HepG2 (cell line): ENCODE results near the gene LRRC28. TPM values are rescaled to one million over a fixed set of nuclear protein-coding genes. Genes with fewer than 3 reads are reported as not detected.
A peak's percentile ranks its signal among the peaks of the same experiment; 100 is the strongest.

Experiments
- EHMT2 ChIP-seq: fragments of 200-600 bp; sonication (generic); IDR thresholded peaks from 2 replicates; pipeline ENCODE4 v1.7.0; 2017; ENCODE audit warnings: antibody characterized with exemption, low read depth, low read length, borderline replicate concordance
- ELF3 ChIP-seq: IDR thresholded peaks from 2 replicates; pipeline ENCODE4 v1.6.1; 2016; ENCODE audit warnings: missing genetic modification reagents, missing compliant biosample characterization
- GATA4 ChIP-seq: sonication (generic); IDR thresholded peaks from 2 replicates; pipeline ENCODE4 v1.6.1; 2016; ENCODE audit warnings: antibody characterized with exemption, low read depth, borderline replicate concordance
- IRX3 ChIP-seq: sonication (generic); formaldehyde crosslinking; IDR thresholded peaks from 2 replicates; pipeline ENCODE4 v1.8.1; 2023; ENCODE audit warnings: mild to moderate bottlenecking, low read depth, missing genetic modification reagents, borderline replicate concordance
- NFAT5 ChIP-seq: sonication (generic); formaldehyde crosslinking; IDR thresholded peaks from 2 replicates; pipeline ENCODE4 v1.4.0; 2020; ENCODE audit warnings: missing genetic modification reagents
- NONO ChIP-seq, 2 experiments: fragments of 450-650 bp in 1 of 2; sonication (generic) in 1 of 2; formaldehyde crosslinking in 1 of 2; IDR thresholded peaks in 1 of 2; conservative IDR thresholded peaks in 1 of 2; 2 replicates each; pipeline versions ENCODE4 v1.6.1 to v1.8.0; 2017 to 2022; ENCODE audit warnings: mild to moderate bottlenecking in 1 of 2, missing genetic modification reagents in 1 of 2, moderate library complexity in 1 of 2
- REPIN1 ChIP-seq: sonication (generic); formaldehyde crosslinking; IDR thresholded peaks from 2 replicates; pipeline ENCODE4 v1.8.0; 2022; ENCODE audit warnings: missing genetic modification reagents, low read depth, mild to moderate bottlenecking, borderline replicate concordance
- SOX13 ChIP-seq, 3 experiments: fragments of 450-650 bp in 1 of 3; sonication (generic) in 1 of 3; formaldehyde crosslinking in 1 of 3; IDR thresholded peaks in 2 of 3; conservative IDR thresholded peaks in 1 of 3; 2 replicates each; pipeline versions ENCODE4 v1.5.0 to v1.6.1; 2016 to 2020; ENCODE audit warnings: antibody characterized with exemption in 1 of 3, mild to moderate bottlenecking in 1 of 3, missing compliant biosample characterization in 1 of 3, missing genetic modification reagents in 1 of 3, moderate library complexity in 1 of 3
- SOX5 ChIP-seq: IDR thresholded peaks from 2 replicates; pipeline ENCODE4 v1.6.1; 2016; ENCODE audit warnings: borderline replicate concordance
- ZC3H4 ChIP-seq: sonication (generic); formaldehyde crosslinking; IDR thresholded peaks from 2 replicates; pipeline ENCODE4 v1.4.0; 2020; ENCODE audit warnings: missing genetic modification reagents, borderline replicate concordance
- ZFP36L1 ChIP-seq: sonication (generic); formaldehyde crosslinking; IDR thresholded peaks from 2 replicates; pipeline ENCODE4 v1.8.0; 2022; ENCODE audit warnings: mild to moderate bottlenecking, missing genetic modification reagents, moderate library complexity
- ZNF235 ChIP-seq: sonication (generic); formaldehyde crosslinking; IDR thresholded peaks from 2 replicates; pipeline ENCODE4 v1.8.1; 2023; ENCODE audit warnings: mild to moderate bottlenecking, missing genetic modification reagents, borderline replicate concordance
- polyA plus RNA-seq, 8 experiments: library from polyadenylated mRNA; depleted of rRNA in 3 of 8; stranded (reverse) in 7 of 8; unstranded in 1 of 8; fragments of >200 nt; fragmentation: Illumina TruSeq in 4 of 8; extraction: Trizol in 4 of 8; gene quantifications; 2 replicates each; pipeline versions ENCODE4 v1.2.1 to v1.2.3, GENCODE V29; 2011 to 2016; ENCODE audit warnings: low read depth in 4 of 8, missing spikeins in 1 of 8, mixed read lengths in 1 of 8; ENCODE audit not compliant: insufficient read depth in 1 of 8
- total RNA-seq, 5 experiments: library from RNA; depleted of rRNA; stranded (reverse); fragments of >200 nt; fragmentation: Illumina TruSeq; extraction: Trizol; gene quantifications; 2 replicates each; pipeline ENCODE4 v1.2.3, GENCODE V29; 2016; ENCODE audit warnings: low read depth in 1 of 5
- TF ChIP-seq, protein P1 (sequence below): sonication (generic); formaldehyde crosslinking; IDR thresholded peaks from 2 replicates; pipeline ENCODE4 v1.4.0; 2020; ENCODE audit warnings: missing genetic modification reagents
- TF ChIP-seq, protein P2 (sequence below): sonication (generic); formaldehyde crosslinking; IDR thresholded peaks from 2 replicates; pipeline ENCODE4 v1.4.0; 2020; ENCODE audit warnings: mild to moderate bottlenecking, missing genetic modification reagents
- TF ChIP-seq, protein P3 (sequence below): sonication (generic); formaldehyde crosslinking; conservative IDR thresholded peaks from 2 replicates; pipeline ENCODE4 v1.8.0; 2022; ENCODE audit warnings: missing genetic modification reagents

LRRC28 gene
- total and polyA plus RNA-seq, 2 of the 13 experiments (the other 11 are each of a cell fraction or from before 2014, with no cell fraction given) = 17.5 to 21.3 TPM

DNA sequence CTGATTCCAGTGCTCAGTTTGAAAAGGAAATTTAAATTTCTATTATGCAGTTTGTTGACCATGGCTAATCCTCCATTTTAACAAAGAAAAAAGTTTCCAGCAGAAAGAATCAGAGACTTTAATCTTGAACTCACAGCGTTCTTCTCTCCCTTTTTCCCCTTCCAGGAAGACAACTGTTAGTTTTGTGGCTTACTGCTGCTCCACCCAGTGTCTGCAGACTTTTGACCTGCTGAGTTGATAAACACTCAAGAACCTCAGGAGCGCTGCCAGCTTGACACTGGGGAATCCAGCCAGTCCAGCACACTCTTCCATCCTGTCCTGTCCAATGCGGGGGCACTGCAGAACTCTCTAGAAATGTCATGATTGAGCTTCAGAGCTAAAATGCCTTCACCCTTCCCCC is 134.6 kb downstream of the LRRC28 start (continued):
- TF ChIP-seq, protein P1, sequence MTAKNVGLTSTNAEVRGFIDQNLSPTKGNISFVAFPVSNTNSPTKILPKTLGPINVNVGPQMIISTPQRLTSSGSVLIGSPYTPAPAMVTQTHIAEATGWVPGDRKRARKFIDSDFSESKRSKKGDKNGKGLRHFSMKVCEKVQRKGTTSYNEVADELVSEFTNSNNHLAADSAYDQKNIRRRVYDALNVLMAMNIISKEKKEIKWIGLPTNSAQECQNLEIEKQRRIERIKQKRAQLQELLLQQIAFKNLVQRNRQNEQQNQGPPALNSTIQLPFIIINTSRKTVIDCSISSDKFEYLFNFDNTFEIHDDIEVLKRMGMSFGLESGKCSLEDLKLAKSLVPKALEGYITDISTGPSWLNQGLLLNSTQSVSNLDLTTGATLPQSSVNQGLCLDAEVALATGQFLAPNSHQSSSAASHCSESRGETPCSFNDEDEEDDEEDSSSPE (CRISPR knock-in tag) = no peak
- TF ChIP-seq, protein P2, sequence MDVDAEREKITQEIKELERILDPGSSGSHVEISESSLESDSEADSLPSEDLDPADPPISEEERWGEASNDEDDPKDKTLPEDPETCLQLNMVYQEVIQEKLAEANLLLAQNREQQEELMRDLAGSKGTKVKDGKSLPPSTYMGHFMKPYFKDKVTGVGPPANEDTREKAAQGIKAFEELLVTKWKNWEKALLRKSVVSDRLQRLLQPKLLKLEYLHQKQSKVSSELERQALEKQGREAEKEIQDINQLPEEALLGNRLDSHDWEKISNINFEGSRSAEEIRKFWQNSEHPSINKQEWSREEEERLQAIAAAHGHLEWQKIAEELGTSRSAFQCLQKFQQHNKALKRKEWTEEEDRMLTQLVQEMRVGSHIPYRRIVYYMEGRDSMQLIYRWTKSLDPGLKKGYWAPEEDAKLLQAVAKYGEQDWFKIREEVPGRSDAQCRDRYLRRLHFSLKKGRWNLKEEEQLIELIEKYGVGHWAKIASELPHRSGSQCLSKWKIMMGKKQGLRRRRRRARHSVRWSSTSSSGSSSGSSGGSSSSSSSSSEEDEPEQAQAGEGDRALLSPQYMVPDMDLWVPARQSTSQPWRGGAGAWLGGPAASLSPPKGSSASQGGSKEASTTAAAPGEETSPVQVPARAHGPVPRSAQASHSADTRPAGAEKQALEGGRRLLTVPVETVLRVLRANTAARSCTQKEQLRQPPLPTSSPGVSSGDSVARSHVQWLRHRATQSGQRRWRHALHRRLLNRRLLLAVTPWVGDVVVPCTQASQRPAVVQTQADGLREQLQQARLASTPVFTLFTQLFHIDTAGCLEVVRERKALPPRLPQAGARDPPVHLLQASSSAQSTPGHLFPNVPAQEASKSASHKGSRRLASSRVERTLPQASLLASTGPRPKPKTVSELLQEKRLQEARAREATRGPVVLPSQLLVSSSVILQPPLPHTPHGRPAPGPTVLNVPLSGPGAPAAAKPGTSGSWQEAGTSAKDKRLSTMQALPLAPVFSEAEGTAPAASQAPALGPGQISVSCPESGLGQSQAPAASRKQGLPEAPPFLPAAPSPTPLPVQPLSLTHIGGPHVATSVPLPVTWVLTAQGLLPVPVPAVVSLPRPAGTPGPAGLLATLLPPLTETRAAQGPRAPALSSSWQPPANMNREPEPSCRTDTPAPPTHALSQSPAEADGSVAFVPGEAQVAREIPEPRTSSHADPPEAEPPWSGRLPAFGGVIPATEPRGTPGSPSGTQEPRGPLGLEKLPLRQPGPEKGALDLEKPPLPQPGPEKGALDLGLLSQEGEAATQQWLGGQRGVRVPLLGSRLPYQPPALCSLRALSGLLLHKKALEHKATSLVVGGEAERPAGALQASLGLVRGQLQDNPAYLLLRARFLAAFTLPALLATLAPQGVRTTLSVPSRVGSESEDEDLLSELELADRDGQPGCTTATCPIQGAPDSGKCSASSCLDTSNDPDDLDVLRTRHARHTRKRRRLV (CRISPR knock-in tag) = no peak
- TF ChIP-seq REPIN1 (CRISPR knock-in tag) (no peak), SOX13 (IDR thresholded peaks at IDR 0.05) (no peak), SOX13 (CRISPR knock-in tag; conservative IDR thresholded peaks at IDR 0.05 in 1 of 2, IDR thresholded peaks at IDR 0.05 in 1 of 2) (peak in 1 of 2 experiments; percentile 42; a peak in 1 of 4 replicates), NONO (IDR thresholded peaks at IDR 0.05) (no peak), NONO (CRISPR knock-in tag; conservative IDR thresholded peaks at IDR 0.05) (no peak), SOX5 (CRISPR knock-in tag) (0 out of 2 replicates have a peak, but pooled peaks have one; percentile 36), ZNF235 (CRISPR knock-in tag) (no peak), GATA4 (no peak), ELF3 (CRISPR knock-in tag) (peak; percentile 68; the same call in 1 of the 2 replicates), ZC3H4 (CRISPR knock-in tag) (no peak), IRX3 (CRISPR knock-in tag) (no peak), ZFP36L1 (no peak), EHMT2 (no peak), NFAT5 (CRISPR knock-in tag) (no peak)
- TF ChIP-seq, protein P3, sequence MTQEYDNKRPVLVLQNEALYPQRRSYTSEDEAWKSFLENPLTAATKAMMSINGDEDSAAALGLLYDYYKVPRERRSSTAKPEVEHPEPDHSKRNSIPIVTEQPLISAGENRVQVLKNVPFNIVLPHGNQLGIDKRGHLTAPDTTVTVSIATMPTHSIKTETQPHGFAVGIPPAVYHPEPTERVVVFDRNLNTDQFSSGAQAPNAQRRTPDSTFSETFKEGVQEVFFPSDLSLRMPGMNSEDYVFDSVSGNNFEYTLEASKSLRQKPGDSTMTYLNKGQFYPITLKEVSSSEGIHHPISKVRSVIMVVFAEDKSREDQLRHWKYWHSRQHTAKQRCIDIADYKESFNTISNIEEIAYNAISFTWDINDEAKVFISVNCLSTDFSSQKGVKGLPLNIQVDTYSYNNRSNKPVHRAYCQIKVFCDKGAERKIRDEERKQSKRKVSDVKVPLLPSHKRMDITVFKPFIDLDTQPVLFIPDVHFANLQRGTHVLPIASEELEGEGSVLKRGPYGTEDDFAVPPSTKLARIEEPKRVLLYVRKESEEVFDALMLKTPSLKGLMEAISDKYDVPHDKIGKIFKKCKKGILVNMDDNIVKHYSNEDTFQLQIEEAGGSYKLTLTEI (CRISPR knock-in tag) = no peak
